WTC11 (cell line): ENCODE measurements around the gene NUDT22. TPM values are rescaled to one million over a fixed set of nuclear protein-coding genes. Genes with fewer than 3 reads are reported as not detected.

Source experiments
- AR ChIP-seq: fragments of 250-450 bp; sonication (Bioruptor Pico); IDR thresholded peaks from 2 replicates; pipeline ENCODE4 v1.9.0; 2021; ENCODE audit warnings: mild to moderate bottlenecking
- IRF2 ChIP-seq: sonication (generic); formaldehyde crosslinking; IDR thresholded peaks from 2 replicates; pipeline ENCODE4 v1.8.0; 2022; ENCODE audit warnings: low read depth, missing genetic modification reagents, borderline replicate concordance
- MAX ChIP-seq: sonication (generic); formaldehyde crosslinking; IDR thresholded peaks from 2 replicates; pipeline ENCODE4 v1.8.0; 2022; ENCODE audit warnings: mild to moderate bottlenecking, missing genetic modification reagents
- MLX ChIP-seq: sonication (generic); formaldehyde crosslinking; IDR thresholded peaks from 2 replicates; pipeline ENCODE4 v1.8.1; 2023; ENCODE audit warnings: mild to moderate bottlenecking, missing genetic modification reagents, moderate library complexity
- NR3C1 ChIP-seq: sonication (generic); formaldehyde crosslinking; conservative IDR thresholded peaks from 2 replicates; pipeline ENCODE4 v1.8.1; 2023; ENCODE audit warnings: low read depth, mild to moderate bottlenecking, missing genetic modification reagents
- RELA ChIP-seq: sonication (generic); formaldehyde crosslinking; IDR thresholded peaks from 2 replicates; pipeline ENCODE4 v1.8.1; 2022; ENCODE audit warnings: missing genetic modification reagents, mild to moderate bottlenecking, borderline replicate concordance
- SMAD4 ChIP-seq: sonication (generic); formaldehyde crosslinking; IDR thresholded peaks from 2 replicates; pipeline ENCODE4 v1.8.0; 2022; ENCODE audit warnings: mild to moderate bottlenecking, missing genetic modification reagents
- SP1 ChIP-seq: sonication (generic); formaldehyde crosslinking; conservative IDR thresholded peaks from 2 replicates; pipeline ENCODE4 v1.8.1; 2022; ENCODE audit warnings: missing genetic modification reagents
- TP53 ChIP-seq: sonication (generic); formaldehyde crosslinking; IDR thresholded peaks from 2 replicates; pipeline ENCODE4 v1.8.1; 2023; ENCODE audit warnings: mild to moderate bottlenecking, missing genetic modification reagents
- USF1 ChIP-seq: sonication (generic); formaldehyde crosslinking; IDR thresholded peaks from 2 replicates; pipeline ENCODE4 v1.8.0; 2022; ENCODE audit warnings: mild to moderate bottlenecking, missing genetic modification reagents
- ZMAT4 ChIP-seq: fragments of 250-450 bp; sonication (Bioruptor Pico); IDR thresholded peaks from 2 replicates; pipeline ENCODE4 v1.9.0; 2021; ENCODE audit warnings: mild to moderate bottlenecking
- ZNF219 ChIP-seq: sonication (generic); formaldehyde crosslinking; IDR thresholded peaks from 2 replicates; pipeline ENCODE4 v1.8.0; 2023; ENCODE audit warnings: missing genetic modification reagents, mild to moderate bottlenecking, borderline replicate concordance
- ZNF396 ChIP-seq: fragments of 250-450 bp; sonication (Bioruptor Pico); IDR thresholded peaks from 2 replicates; pipeline ENCODE4 v1.8.0; 2021; ENCODE audit warnings: mild to moderate bottlenecking, moderate library complexity, borderline replicate concordance
- total RNA-seq: library from RNA; stranded (reverse); gene quantifications from 3 replicates; pipeline ENCODE4 v1.2.3, GENCODE V29; 2021
- TF ChIP-seq, protein P1 (sequence below): sonication (generic); formaldehyde crosslinking; IDR thresholded peaks from 2 replicates; pipeline ENCODE4 v1.8.1; 2022; ENCODE audit warnings: missing genetic modification reagents, borderline replicate concordance
- TF ChIP-seq, protein P2 (sequence below): sonication (generic); formaldehyde crosslinking; IDR thresholded peaks from 2 replicates; pipeline ENCODE4 v1.8.0; 2022; ENCODE audit warnings: missing genetic modification reagents
- TF ChIP-seq, protein P3 (sequence below): sonication (generic); formaldehyde crosslinking; IDR thresholded peaks from 2 replicates; pipeline ENCODE4 v1.8.1; 2023; ENCODE audit warnings: mild to moderate bottlenecking, missing genetic modification reagents

The NUDT22 gene
- total RNA-seq, 1 experiment from 2014 or later: 64.4 TPM

GRCh38 chr11:64252003-64252872 lies 26.2 kb downstream of the NUDT22 start (continued):
- no peak for TF ChIP-seq USF1
- TF ChIP-seq ZNF219: no peak
- TF ChIP-seq, protein P1, sequence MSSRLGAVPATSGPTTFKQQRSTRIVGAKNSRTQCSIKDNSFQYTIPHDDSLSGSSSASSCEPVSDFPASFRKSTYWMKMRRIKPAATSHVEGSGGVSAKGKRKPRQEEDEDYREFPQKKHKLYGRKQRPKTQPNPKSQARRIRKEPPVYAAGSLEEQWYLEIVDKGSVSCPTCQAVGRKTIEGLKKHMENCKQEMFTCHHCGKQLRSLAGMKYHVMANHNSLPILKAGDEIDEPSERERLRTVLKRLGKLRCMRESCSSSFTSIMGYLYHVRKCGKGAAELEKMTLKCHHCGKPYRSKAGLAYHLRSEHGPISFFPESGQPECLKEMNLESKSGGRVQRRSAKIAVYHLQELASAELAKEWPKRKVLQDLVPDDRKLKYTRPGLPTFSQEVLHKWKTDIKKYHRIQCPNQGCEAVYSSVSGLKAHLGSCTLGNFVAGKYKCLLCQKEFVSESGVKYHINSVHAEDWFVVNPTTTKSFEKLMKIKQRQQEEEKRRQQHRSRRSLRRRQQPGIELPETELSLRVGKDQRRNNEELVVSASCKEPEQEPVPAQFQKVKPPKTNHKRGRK (CRISPR knock-in tag): no peak
- TF ChIP-seq SP1 (CRISPR knock-in tag): peak; percentile 58
- no peak for TF ChIP-seq AR (CRISPR knock-in tag)
- no peak for TF ChIP-seq MLX (CRISPR knock-in tag)
- no peak for TF ChIP-seq TP53 (CRISPR knock-in tag)
- no peak for TF ChIP-seq SMAD4 (CRISPR knock-in tag)
- TF ChIP-seq, protein P2, sequence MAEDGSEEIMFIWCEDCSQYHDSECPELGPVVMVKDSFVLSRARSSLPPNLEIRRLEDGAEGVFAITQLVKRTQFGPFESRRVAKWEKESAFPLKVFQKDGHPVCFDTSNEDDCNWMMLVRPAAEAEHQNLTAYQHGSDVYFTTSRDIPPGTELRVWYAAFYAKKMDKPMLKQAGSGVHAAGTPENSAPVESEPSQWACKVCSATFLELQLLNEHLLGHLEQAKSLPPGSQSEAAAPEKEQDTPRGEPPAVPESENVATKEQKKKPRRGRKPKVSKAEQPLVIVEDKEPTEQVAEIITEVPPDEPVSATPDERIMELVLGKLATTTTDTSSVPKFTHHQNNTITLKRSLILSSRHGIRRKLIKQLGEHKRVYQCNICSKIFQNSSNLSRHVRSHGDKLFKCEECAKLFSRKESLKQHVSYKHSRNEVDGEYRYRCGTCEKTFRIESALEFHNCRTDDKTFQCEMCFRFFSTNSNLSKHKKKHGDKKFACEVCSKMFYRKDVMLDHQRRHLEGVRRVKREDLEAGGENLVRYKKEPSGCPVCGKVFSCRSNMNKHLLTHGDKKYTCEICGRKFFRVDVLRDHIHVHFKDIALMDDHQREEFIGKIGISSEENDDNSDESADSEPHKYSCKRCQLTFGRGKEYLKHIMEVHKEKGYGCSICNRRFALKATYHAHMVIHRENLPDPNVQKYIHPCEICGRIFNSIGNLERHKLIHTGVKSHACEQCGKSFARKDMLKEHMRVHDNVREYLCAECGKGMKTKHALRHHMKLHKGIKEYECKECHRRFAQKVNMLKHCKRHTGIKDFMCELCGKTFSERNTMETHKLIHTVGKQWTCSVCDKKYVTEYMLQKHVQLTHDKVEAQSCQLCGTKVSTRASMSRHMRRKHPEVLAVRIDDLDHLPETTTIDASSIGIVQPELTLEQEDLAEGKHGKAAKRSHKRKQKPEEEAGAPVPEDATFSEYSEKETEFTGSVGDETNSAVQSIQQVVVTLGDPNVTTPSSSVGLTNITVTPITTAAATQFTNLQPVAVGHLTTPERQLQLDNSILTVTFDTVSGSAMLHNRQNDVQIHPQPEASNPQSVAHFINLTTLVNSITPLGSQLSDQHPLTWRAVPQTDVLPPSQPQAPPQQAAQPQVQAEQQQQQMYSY (CRISPR knock-in tag): no peak
- no peak for TF ChIP-seq ZMAT4 (CRISPR knock-in tag)
- no peak for TF ChIP-seq NR3C1
- TF ChIP-seq RELA: no peak
- no peak for TF ChIP-seq ZNF396 (CRISPR knock-in tag)
- 0 out of 2 replicates have a peak, but pooled peaks have one; percentile 15 for TF ChIP-seq MAX (CRISPR knock-in tag)
- TF ChIP-seq, protein P3, sequence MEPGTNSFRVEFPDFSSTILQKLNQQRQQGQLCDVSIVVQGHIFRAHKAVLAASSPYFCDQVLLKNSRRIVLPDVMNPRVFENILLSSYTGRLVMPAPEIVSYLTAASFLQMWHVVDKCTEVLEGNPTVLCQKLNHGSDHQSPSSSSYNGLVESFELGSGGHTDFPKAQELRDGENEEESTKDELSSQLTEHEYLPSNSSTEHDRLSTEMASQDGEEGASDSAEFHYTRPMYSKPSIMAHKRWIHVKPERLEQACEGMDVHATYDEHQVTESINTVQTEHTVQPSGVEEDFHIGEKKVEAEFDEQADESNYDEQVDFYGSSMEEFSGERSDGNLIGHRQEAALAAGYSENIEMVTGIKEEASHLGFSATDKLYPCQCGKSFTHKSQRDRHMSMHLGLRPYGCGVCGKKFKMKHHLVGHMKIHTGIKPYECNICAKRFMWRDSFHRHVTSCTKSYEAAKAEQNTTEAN (CRISPR knock-in tag): no peak
- no peak for TF ChIP-seq IRF2 (CRISPR knock-in tag)
- TF ChIP-seq, all 79 proteins: peak for 6
